H9 (cell line): ENCODE data around the gene TEX55. TPM values are rescaled to one million over a fixed set of nuclear protein-coding genes. Genes with fewer than 3 reads are reported as not detected.

ENCODE experiments used
- DNase-seq: peaks from one replicate; pipeline ENCODE4 v3.0.0-alpha.2; 2017
- H2AFZ ChIP-seq: one replicate; pipeline ENCODE4 v1.6.1; 2013; ENCODE audit warnings: mild to moderate bottlenecking, low read length, control low read depth, moderate library complexity
- H2AK5ac ChIP-seq: 2 replicates; pipeline ENCODE4 v1.6.1; 2013; ENCODE audit warnings: low read length, control low read depth, mixed read lengths; ENCODE audit not compliant: insufficient read length
- H2BK120ac ChIP-seq: one replicate; pipeline ENCODE4 v1.6.1; 2013; ENCODE audit warnings: low read depth, mild to moderate bottlenecking, low read length, control low read depth, inconsistent platforms; ENCODE audit not compliant: poor library complexity, severe bottlenecking
- H2BK12ac ChIP-seq: 2 replicates; pipeline ENCODE4 v1.6.1; 2013; ENCODE audit warnings: low read length, control low read depth, mixed read lengths, low read depth; ENCODE audit not compliant: insufficient read length
- H2BK15ac ChIP-seq: 2 replicates; pipeline ENCODE4 v1.6.1; 2013; ENCODE audit warnings: low read depth, low read length, control low read depth
- H2BK20ac ChIP-seq: one replicate; pipeline ENCODE4 v1.6.1; 2013; ENCODE audit warnings: low read depth, mild to moderate bottlenecking, low read length, control low read depth, inconsistent platforms; ENCODE audit not compliant: poor library complexity, severe bottlenecking
- H2BK5ac ChIP-seq: 2 replicates; pipeline ENCODE4 v1.6.1; 2013; ENCODE audit warnings: low read length, control low read depth, mixed read lengths; ENCODE audit not compliant: insufficient read length
- H3K14ac ChIP-seq: 2 replicates; pipeline ENCODE4 v1.6.1; 2013; ENCODE audit warnings: low read length, control low read depth; ENCODE audit not compliant: insufficient read depth
- H3K18ac ChIP-seq: 2 replicates; pipeline ENCODE4 v1.6.1; 2013; ENCODE audit warnings: low read depth, mild to moderate bottlenecking, mixed read lengths, low read length, control low read depth; ENCODE audit not compliant: insufficient read length
- H3K23ac ChIP-seq: 2 replicates; pipeline ENCODE4 v1.6.1; 2013; ENCODE audit warnings: low read length, control low read depth, mixed read lengths, low read depth; ENCODE audit not compliant: insufficient read length
- H3K23me2 ChIP-seq: 2 replicates; pipeline ENCODE4 v1.6.1; 2013; ENCODE audit warnings: low read depth, mild to moderate bottlenecking, mixed read lengths, low read length, control low read depth; ENCODE audit not compliant: insufficient read length, poor library complexity, severe bottlenecking
- H3K27ac ChIP-seq: 2 replicates; pipeline ENCODE4 v1.5.1; 2013; ENCODE audit warnings: low read length, control low read depth, mixed read lengths, low read depth; ENCODE audit not compliant: insufficient read length
- H3K27me3 ChIP-seq: 2 replicates; pipeline ENCODE4 v1.6.1; 2013; ENCODE audit warnings: low read length, control low read depth, inconsistent platforms; ENCODE audit not compliant: insufficient read depth
- H3K4ac ChIP-seq: 2 replicates; pipeline ENCODE4 v1.6.1; 2013; ENCODE audit warnings: low read depth, mild to moderate bottlenecking, control low read depth, inconsistent platforms, low read length, moderate library complexity
- H3K4me1 ChIP-seq: 2 replicates; pipeline ENCODE4 v1.6.1; 2013; ENCODE audit warnings: low read length, control low read depth, inconsistent platforms; ENCODE audit not compliant: insufficient read depth
- H3K4me2 ChIP-seq: 2 replicates; pipeline ENCODE4 v1.6.1; 2013; ENCODE audit warnings: low read length, control low read depth, mixed read lengths; ENCODE audit not compliant: insufficient read length, insufficient read depth
- H3K56ac ChIP-seq: 2 replicates; pipeline ENCODE4 v1.6.1; 2013; ENCODE audit warnings: low read depth, mild to moderate bottlenecking, mixed read lengths, low read length, control low read depth; ENCODE audit not compliant: insufficient read length
- H3K79me1 ChIP-seq: 2 replicates; pipeline ENCODE4 v1.6.1; 2013; ENCODE audit warnings: low read depth, mild to moderate bottlenecking, moderate library complexity, low read length, control low read depth, inconsistent platforms; ENCODE audit not compliant: insufficient read depth, poor library complexity, severe bottlenecking
- H3K79me2 ChIP-seq: 2 replicates; pipeline ENCODE4 v1.6.1; 2013; ENCODE audit warnings: low read length, control low read depth, inconsistent platforms; ENCODE audit not compliant: insufficient read depth
- H3K9ac ChIP-seq: 2 replicates; pipeline ENCODE4 v1.6.1; 2013; ENCODE audit warnings: low read length, control low read depth, mixed read lengths; ENCODE audit not compliant: insufficient read length; ENCODE audit errors: extremely low read depth
- H3K9me3 ChIP-seq: one replicate; pipeline ENCODE4 v1.6.1; 2013; ENCODE audit warnings: low read depth, low read length, inconsistent platforms; ENCODE audit not compliant: control insufficient read depth
- H3T11ph ChIP-seq: one replicate; pipeline ENCODE4 v1.6.1; 2013; ENCODE audit warnings: mild to moderate bottlenecking, low read length, control low read depth, inconsistent platforms
- H4K20me1 ChIP-seq: one replicate; pipeline ENCODE4 v1.6.1; 2013; ENCODE audit not compliant: control insufficient read depth, insufficient read length, insufficient read depth
- H4K5ac ChIP-seq: 2 replicates; pipeline ENCODE4 v1.6.1; 2013; ENCODE audit warnings: low read depth, mild to moderate bottlenecking, mixed read lengths, low read length, control low read depth; ENCODE audit not compliant: insufficient read length
- H4K8ac ChIP-seq: replicated peaks from 2 replicates; pipeline ENCODE4 v1.6.1; 2013; ENCODE audit warnings: low read length, control low read depth, mixed read lengths, low read depth; ENCODE audit not compliant: insufficient read length
- H4K91ac ChIP-seq: 2 replicates; pipeline ENCODE4 v1.6.1; 2013; ENCODE audit warnings: low read depth, mild to moderate bottlenecking, moderate library complexity, mixed read lengths, low read length, control low read depth; ENCODE audit not compliant: insufficient read length
- H3K27ac Mint-ChIP-seq, 3 experiments: 2 replicates in 2 of 3; 3 replicates in 1 of 3; pipeline ENCODE4 v1.8.0; 2020 to 2021; ENCODE audit warnings: mixed read lengths in 3 of 3, mild to moderate bottlenecking in 1 of 3, moderate library complexity in 1 of 3
- H3K27me3 Mint-ChIP-seq: 2 replicates; pipeline ENCODE4 v1.8.0; 2021; ENCODE audit warnings: low read depth, mild to moderate bottlenecking, moderate library complexity, mixed read lengths
- H3K36me3 Mint-ChIP-seq, 3 experiments: 2 replicates in 2 of 3; 3 replicates in 1 of 3; pipeline ENCODE4 v1.8.0; 2020 to 2021; ENCODE audit warnings: low read depth in 3 of 3, mixed read lengths in 3 of 3; ENCODE audit not compliant: insufficient read depth in 1 of 3
- H3K4me1 Mint-ChIP-seq, 2 experiments: 2 replicates each; pipeline ENCODE4 v1.8.0; 2020; ENCODE audit warnings: mixed read lengths in 2 of 2
- H3K4me3 Mint-ChIP-seq, 2 experiments: 2 replicates in 1 of 2; 3 replicates in 1 of 2; pipeline ENCODE4 v1.8.0; 2020 to 2021; ENCODE audit warnings: mild to moderate bottlenecking in 2 of 2, mixed read lengths in 2 of 2, moderate library complexity in 1 of 2
- H3K9me3 Mint-ChIP-seq, 2 experiments: 2 replicates in 1 of 2; 3 replicates in 1 of 2; pipeline ENCODE4 v1.8.0; 2020; ENCODE audit warnings: mild to moderate bottlenecking in 2 of 2, mixed read lengths in 2 of 2, moderate library complexity in 1 of 2
- CTCF ChIP-seq: fragments of 200-600 bp; sonication (generic); conservative IDR thresholded peaks from 3 replicates; pipeline ENCODE4 v1.8.0; 2021; ENCODE audit warnings: antibody characterized with exemption, mild to moderate bottlenecking
- WGBS: extraction: QIAGEN DNeasy Blood & Tissue Kit; methylation state at CpG from one replicate; pipeline ENCODE4 v1.1.7; 2013; ENCODE audit warnings: missing lambda C conversion rate, low lambda C conversion rate, mixed read lengths; ENCODE audit not compliant: insufficient read length; ENCODE audit errors: extremely low coverage; 5-methylcytosine and 5-hydroxymethylcytosine counted together
- total RNA-seq: library from RNA; stranded (reverse); gene quantifications from 2 replicates; pipeline ENCODE4 v1.2.1, GENCODE V29; 2021

Gene TEX55
- total RNA-seq, 1 experiment from 2014 or later: not detected

- Histone ChIP-seq H2BK15ac (no peak overlapping the region), H2BK20ac (no peak overlapping the region), H2BK12ac (no peak overlapping the region), H4K8ac (no peak overlapping the region), H2BK5ac (no peak overlapping the region), H3K4me1 (no peaks in the 10 kb centered on the region), H3K23ac (no peak overlapping the region), H3K27ac (no peak overlapping the region), H3K4ac (no peak overlapping the region), H4K91ac (no peak overlapping the region), H3K56ac (no peak overlapping the region), H3K23me2 (no peaks in the 10 kb centered on the region), H3K4me2 (no peak overlapping the region), H3K79me2 (no peaks in the 10 kb centered on the region), H2BK120ac (no peak overlapping the region), H3K14ac (no peak overlapping the region), H3K18ac (no peak overlapping the region), H2AK5ac (no peak overlapping the region), H3K79me1 (no peaks in the 10 kb centered on the region), H4K5ac (no peak overlapping the region), H3T11ph (no peak overlapping the region), H3K27me3 (no peaks in the 10 kb centered on the region), H2AFZ (no peak overlapping the region), H3K9me3 (no peaks in the 10 kb centered on the region), H3K9ac (no peak overlapping the region), H4K20me1 (no peaks in the 10 kb centered on the region)
- no peak for TF ChIP-seq CTCF
- Mint-ChIP-seq H3K9me3 (no peaks in the 10 kb centered on the region), H3K27ac (no peak overlapping the region), H3K4me1 (peaks cover 0 to 3% of the 10 kb centered on the region in 2 experiments; a peak in 1 of 4 replicates), H3K27me3 (no peaks in the 10 kb centered on the region), H3K4me3 (no peak overlapping the region), H3K36me3 (no peaks in the 10 kb centered on the region)
- WGBS: no CpG with 5 or more reads among the region's 7 CpGs
- DNase-seq: no peak
These were observed 48.5 kb downstream of the TEX55 start for GRCh38 chr3:119194237-119195150.
